ENCODE measurements around the gene SLC30A7.

DNA sequence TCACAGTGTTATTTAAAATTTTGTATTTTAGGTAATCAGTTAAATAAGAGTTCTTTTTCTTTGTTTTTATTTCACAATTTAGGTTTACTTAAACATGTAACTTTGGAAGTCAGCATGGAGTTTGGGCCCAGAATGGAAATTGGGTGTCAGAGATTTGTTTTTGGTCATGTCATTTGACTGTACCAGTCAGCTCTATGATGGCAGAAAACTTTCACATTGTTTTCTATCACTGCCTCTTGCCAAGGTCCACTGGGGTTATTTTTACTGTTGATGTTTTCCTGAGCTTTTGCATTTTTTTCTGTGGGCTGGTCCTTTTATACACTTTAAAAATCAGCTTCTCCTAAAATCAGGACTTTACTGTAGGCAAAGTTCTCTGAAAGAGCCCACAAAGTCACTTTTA is 54.4 kb downstream of the SLC30A7 start:
- no peak for TF ChIP-seq EZH2 (IDR thresholded peaks at IDR 0.05)
- TF ChIP-seq, protein P1, sequence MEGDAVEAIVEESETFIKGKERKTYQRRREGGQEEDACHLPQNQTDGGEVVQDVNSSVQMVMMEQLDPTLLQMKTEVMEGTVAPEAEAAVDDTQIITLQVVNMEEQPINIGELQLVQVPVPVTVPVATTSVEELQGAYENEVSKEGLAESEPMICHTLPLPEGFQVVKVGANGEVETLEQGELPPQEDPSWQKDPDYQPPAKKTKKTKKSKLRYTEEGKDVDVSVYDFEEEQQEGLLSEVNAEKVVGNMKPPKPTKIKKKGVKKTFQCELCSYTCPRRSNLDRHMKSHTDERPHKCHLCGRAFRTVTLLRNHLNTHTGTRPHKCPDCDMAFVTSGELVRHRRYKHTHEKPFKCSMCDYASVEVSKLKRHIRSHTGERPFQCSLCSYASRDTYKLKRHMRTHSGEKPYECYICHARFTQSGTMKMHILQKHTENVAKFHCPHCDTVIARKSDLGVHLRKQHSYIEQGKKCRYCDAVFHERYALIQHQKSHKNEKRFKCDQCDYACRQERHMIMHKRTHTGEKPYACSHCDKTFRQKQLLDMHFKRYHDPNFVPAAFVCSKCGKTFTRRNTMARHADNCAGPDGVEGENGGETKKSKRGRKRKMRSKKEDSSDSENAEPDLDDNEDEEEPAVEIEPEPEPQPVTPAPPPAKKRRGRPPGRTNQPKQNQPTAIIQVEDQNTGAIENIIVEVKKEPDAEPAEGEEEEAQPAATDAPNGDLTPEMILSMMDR (IDR thresholded peaks at IDR 0.05) = no peak
